HG03108 (cell line): ENCODE results near the gene CRB3.
"Not testable (repeated sequence)": the region's sequence is repeated elsewhere in the genome, so short reads cannot be mapped to it uniquely, and the experiment has no call there.

Experiments
- ATAC-seq: cut with Tn5 transposase; IDR thresholded peaks from one replicate; pipeline ENCODE4 v1.9.1; 2021; ENCODE audit warnings: moderate library complexity; ENCODE audit not compliant: unreplicated experiment

Gene CRB3

DNA sequence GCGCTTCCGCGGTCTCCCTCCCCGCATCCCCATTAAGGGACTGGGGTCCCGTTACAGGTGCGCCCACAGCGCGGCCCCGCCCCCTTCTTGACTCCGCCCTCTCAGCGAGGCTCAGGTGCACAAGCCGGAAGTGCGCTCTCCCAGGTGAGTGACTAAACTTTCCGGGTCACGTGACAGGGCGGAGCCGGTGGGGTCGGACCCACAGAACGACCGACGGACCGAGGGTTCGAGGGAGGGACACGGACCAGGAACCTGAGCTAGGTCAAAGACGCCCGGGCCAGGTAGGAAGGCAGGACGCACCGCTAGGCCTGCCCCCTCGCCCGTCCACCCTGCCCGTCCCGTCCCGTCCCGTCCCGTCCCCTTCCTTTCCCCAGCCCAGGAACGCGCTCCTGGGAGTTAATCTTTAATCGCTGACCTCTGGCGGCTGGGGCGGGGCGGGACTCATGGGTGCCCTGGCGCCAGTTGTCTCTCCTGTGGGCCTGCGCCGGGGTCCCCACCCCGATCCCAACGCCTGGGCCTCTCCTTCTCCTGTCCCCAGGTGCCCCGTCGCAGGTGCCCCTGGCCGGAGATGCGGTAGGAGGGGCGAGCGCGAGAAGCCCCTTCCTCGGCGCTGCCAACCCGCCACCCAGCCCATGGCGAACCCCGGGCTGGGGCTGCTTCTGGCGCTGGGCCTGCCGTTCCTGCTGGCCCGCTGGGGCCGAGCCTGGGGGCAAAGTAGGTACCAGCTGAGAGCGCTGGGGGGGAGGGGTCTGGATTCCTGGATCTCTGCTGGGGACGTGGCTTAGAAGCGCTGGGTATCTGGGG lies at the start of gene CRB3:
Gene CRB3, plus strand, starts transcription at position 202 of the 804 bp plus-strand sequence. Its CDS starts 431 bp downstream, at position 633.
- no peak for ATAC-seq

- no peak for ATAC-seq
Observed at GRCh38 chr19:6414793-6415590, 49.1 kb upstream of the CRB3 start.

GRCh38 chr19:6415591-6416190 lies 48.4 kb upstream of the CRB3 start:
- ATAC-seq: no peak

DNA sequence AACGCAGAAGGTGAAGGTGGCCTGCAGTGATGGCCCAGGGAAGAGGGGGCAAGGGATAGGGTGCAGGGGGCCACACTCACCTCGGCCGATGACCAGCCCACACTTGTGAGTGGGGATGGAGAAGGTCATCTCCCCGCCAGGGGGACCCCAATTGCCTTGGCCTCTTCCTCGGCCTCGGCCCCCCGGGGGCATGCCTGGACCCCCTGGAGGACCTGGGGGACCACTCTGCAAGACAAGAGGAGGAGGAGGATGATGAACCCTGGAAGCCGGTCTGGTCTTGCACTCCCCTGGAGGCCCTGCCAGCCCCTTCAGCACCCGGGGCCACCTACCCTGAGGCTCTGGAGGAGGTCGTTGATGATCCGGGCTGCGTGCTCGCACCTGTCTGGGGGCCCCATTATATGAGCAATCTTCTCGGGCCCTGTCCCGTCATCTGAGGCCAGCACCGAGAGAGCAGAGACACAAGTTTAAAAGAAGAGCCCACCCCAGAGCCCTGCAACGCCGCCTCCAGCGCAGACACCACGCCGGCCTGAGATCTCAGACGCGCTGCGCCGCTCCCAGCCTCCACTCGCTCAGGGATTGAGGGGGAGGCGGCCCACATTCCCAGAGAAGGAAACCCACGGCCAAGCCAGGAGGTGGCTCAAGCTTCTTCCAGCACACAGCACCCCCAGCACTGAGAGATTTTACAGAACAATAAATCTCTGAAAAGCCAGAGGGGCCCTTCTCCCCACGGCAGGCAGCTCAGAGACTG lies 47.2 kb upstream of the CRB3 start:
- ATAC-seq: no peak

DNA sequence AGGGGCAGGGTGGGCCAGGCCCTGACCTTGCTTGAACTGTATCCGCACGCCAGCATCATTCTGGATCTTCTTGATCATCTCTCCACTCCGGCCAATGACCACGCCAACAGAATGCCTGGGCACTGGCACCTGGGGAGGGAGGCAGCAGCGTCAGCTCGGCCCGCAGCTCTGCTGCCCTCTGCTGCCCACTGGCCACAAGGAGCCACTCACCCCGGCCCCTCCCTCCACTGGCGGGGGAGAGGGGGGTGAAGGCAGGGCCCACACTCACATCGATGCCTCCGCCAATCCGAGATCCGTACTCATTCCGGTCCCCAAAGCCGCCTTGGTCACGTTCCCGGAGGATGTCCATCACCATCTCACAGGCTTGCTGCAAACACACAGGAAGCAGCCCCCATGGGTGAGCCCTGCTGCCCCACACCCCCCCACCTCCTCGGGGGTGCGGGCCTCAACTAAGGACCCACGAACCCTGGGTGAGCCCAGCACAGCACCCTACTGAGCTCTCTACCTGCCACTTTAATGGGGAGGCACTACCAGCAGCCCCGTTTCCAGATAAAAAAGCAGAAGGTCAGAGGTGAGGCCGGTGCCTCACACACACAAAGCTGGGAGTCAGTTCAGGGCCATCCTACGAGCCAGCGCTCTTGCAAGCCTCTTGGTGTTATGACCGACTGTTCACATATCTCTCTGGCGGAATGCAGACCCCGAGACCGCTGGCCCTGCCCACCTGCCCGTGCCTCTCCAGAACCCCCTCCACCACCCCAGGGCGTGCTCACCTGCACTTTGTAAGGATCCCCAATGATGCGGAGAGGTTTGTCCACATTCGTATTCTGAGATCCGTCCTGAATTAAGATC lies 46.1 kb upstream of the CRB3 start:
- ATAC-seq: no peak

- ATAC-seq: no peak
Observed at GRCh38 chr19:6418562-6418932, 45.5 kb upstream of the CRB3 start.

DNA sequence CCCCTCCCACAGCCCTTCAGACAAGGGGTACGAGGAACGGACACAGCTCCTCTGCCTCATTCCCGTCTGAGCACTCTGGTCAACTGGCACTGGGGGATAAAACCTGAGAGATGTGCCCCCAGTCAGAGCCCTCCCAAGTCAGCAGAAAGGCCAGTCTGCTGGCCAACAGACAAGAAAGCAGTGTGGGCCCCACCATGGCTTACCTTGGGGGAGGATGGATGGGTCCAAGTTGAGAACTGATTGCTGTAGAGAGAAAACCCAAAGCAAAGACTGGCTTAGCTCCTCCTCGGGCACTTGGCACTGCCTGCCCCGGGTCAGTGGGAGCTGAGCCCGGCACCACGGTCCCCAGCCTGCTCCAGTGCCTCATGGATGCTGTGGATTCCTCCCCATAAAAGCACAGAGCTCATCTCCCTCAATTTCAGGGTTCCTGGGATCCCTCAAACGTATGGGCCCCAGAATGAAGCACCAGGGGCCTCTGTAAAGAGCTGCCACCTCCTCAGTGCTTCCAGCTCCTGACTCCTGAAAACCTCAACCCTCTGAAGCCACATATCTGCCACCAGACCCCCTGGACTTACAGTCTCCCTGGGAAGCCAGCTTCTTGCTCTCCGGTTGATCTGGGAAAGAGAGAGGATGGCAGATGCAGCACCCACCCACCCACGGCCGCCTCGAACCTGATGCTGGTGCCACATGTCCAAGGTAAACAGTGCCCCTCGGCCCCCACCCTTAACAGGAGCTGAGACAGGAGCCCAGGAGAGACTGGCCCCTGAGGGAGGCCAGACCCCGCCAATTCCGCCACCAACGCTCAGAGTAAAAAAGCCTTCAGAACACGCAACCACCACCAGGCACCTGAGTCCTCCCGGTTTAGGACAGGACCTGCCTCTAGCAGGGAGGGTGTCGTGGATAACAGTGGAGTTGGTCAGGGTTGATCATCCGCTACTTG lies 42.7 kb upstream of the CRB3 start:
- no peak for ATAC-seq

DNA sequence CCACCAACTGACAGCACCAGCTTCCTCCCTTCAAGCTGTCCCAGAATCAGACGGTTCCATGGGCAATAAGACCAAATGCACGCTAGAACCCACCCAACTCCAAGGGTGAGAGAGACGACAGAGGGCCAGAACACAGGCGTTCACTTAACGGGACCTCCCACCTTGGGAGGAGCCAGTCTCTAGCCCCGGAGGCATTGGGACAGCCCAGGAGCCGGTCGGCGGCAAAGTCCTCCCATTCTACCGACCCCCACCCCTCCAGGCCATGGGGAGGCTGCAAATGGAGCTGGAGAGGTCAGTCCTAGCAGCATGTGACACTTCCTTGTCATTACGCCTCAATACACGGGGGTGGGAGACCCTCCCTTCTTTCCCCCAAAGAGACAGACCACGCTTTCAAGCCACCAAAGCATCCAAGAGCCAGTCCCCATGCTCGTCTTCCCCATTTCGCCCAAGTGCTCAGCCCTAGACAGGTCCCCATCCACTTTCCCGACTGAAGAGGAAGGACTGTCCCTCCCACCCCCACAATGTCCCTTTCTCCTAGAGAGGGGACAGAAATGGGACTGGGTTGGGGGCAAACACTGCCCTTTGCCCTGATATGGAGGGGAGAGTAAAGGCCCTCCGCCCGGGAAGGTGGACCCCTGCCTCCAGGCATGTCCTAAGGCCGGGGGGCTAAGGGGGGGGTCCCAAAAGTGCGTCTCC lies 40.4 kb upstream of the CRB3 start:
- no peak for ATAC-seq

GRCh38 chr19:6424195-6424938 lies 39.7 kb upstream of the CRB3 start, which contains the start of gene KHSRP:
KHSRP (minus strand) TSS chr19:6424811; CDS start chr19:6424701, 110 bp downstream.
- ATAC-seq: no peak

- peak; percentile 81 for ATAC-seq
Observed at GRCh38 chr19:6424939-6425731, 38.9 kb upstream of the CRB3 start.

DNA sequence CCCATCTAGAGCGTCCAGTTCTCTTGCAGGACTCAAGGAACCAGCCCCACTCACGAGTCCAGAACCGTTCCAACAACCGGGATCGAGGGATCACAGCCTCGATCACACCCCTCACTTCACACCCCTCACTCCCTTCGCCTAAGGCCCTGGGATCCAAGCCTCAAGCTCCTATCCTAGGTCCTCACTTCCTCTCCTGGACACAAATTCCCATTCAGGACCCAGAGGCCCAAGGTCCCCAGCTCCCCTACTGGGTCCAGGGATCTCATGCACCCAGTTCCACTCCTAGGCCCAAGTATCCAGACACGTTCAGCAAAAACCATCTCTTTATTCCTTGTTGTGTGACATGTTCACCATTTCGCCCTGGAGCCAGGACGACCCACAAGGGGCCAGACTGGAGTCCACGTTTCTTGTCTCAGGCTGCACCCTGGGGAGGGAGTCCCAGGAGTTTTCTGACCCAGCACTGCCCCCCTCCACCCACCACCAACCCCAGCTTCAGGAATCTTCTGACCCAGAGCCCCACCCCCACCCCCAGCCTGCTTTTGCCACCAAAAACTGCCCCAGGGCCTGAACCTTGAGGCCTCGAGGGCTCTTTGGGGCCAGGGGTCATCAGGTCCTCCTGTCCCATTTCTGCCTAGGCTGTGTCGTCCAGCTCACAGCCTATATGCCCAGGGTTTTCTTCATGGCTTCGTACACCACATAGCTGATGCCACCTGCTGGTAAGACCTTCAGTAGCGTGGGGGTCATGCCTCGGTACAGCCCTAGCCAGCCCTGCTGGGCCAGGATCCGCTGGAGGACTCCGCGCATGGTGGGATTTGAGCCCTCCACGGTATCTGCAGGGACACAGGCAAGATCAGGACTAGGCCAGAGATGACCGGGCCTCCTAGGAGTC lies 38.1 kb upstream of the CRB3 start:
- ATAC-seq: no peak

DNA sequence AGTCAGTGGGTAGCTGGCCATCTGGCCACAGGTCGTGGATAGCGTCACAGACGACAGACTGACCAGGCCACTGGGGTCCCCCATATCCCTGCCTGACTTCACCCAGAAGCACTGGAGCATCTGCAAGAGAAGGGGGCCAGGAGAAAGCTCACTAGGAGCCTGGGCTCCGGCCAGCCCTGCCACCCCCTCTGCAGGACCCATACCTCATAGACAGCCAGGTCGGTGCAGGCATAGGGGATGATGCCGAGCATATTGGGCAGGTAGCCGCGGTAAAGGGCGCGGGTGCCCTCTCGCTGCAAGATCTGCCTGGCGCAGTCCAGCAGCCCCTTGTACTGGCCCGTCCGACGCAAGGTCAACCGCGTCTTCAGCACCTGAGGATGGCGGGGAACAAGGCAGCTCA lies 36.9 kb upstream of the CRB3 start:
- ATAC-seq: no peak

DNA sequence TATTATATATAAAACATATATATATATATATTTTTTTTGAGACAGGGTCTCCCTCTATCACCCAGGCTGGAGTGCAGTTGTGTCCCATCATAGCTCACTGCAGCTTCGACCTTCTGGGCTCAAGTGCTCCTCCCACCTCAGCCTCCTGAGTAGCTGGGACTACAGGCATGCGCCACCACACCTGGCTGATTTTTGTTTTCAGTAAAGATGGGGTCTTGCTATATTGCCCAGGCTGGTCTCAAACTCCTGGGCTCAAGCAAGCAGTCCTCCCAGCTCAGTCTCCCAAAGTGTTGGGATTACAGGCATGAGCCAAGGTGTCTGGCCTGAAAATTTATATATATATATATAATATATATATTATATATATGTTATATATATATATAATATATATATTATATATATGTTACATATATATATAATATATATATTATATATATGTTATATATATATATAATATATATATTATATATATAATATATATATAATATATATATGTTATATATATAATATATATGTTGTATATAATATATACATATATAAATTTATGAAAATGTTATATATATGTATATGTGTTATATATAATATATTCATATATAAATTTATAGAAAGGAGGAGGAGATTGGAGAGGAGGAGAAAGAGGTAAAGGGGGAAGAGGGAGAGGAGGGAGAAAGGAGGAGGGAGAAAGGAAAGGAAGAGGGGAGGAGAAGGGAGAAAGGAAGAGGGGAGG lies 35.2 kb upstream of the CRB3 start:
- ATAC-seq: not testable (repeated sequence)

DNA sequence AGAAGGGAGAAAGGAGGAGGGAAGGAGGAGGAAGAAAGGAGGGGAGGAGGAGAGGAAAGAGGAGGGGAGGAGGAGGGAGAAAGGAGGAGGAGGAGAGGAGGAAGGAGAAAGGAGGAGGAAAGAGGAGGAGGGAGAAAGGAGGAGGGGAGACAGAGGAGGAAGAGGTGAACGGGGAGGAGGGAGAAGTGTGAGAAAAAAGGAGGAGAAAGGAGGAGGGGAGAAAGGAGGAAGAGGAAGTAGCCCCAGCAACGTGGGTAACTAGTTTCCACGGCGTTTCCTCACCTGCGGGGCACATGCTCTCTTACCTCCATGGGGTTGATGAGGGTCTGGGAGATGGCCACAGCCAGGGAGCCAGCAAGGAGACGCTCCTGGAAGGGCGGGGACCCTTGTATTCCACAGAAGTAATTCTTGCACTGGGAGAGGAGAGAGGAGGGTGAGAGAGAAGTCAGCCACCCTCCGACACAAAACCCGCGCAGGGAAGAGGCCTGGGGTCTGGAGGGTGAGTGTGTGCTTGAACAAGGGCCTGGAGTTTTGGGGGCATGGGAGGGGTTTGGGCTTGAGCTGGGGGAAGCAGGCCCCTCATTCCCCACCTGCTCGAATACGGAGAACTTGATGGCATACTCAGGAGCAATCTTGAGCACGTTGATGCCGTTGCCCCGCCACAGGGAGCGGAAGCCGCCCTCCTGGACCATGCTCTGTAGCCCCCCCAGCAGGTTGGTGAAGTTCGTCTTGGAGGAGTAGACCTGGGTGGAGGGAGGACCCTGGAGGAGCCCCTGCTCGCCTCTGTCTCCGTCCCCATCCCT lies 34.5 kb upstream of the CRB3 start:
- ATAC-seq: no peak
